Neuronal stem cell (in vitro differentiated cells): ENCODE data around the gene PTCD2.

Experiments used
- DNase-seq: peaks from one replicate; pipeline ENCODE4 v3.0.0-alpha.2; 2013; ENCODE audit warnings: low spot score
- H2AFZ ChIP-seq: one replicate; pipeline ENCODE4 v1.6.1; 2013; ENCODE audit warnings: mild to moderate bottlenecking, low read length, inconsistent platforms
- H2AK5ac ChIP-seq: 2 replicates; pipeline ENCODE4 v1.6.1; 2013; ENCODE audit warnings: low read depth, mild to moderate bottlenecking, inconsistent platforms, low read length, moderate library complexity, mixed read lengths
- H2BK120ac ChIP-seq: 2 replicates; pipeline ENCODE4 v1.6.1; 2013; ENCODE audit warnings: low read depth, mild to moderate bottlenecking, inconsistent platforms, low read length, moderate library complexity, mixed read lengths
- H2BK12ac ChIP-seq: one replicate; pipeline ENCODE4 v1.6.1; 2013; ENCODE audit warnings: low read length, inconsistent platforms
- H2BK15ac ChIP-seq: 2 replicates; pipeline ENCODE4 v1.6.1; 2013; ENCODE audit warnings: mild to moderate bottlenecking, low read length, inconsistent platforms, mixed read lengths
- H2BK5ac ChIP-seq: one replicate; pipeline ENCODE4 v1.6.1; 2013; ENCODE audit warnings: inconsistent platforms, mild to moderate bottlenecking, low read length, moderate library complexity
- H3K14ac ChIP-seq: one replicate; pipeline ENCODE4 v1.6.1; 2013; ENCODE audit warnings: low read length, inconsistent platforms
- H3K18ac ChIP-seq: 2 replicates; pipeline ENCODE4 v1.6.1; 2013; ENCODE audit warnings: low read length, inconsistent platforms
- H3K23ac ChIP-seq: 2 replicates; pipeline ENCODE4 v1.6.1; 2013; ENCODE audit warnings: low read depth, mild to moderate bottlenecking, mixed read lengths, low read length, inconsistent platforms; ENCODE audit not compliant: poor library complexity
- H3K27ac ChIP-seq: replicated peaks from 3 replicates; pipeline ENCODE4 v1.5.1; 2013; ENCODE audit warnings: low read length, inconsistent platforms
- H3K27me3 ChIP-seq, 3 experiments: 2 replicates each; pipeline ENCODE4 v1.6.1; 2013; ENCODE audit warnings: low read length in 3 of 3, mild to moderate bottlenecking in 2 of 3, inconsistent platforms in 1 of 3, low read depth in 1 of 3, mixed read lengths in 1 of 3, moderate library complexity in 1 of 3; ENCODE audit not compliant: control insufficient read depth in 3 of 3, insufficient read depth in 3 of 3
- H3K36me3 ChIP-seq, 2 donors: replicated peaks in 1 of 2; 2 replicates each; pipeline ENCODE4 v1.6.1; 2013; ENCODE audit warnings: low read length in 2 of 2; ENCODE audit not compliant: control insufficient read depth in 2 of 2, insufficient read depth in 2 of 2
- H3K4ac ChIP-seq: 2 replicates; pipeline ENCODE4 v1.6.1; 2013; ENCODE audit warnings: inconsistent platforms, mild to moderate bottlenecking, low read length, moderate library complexity
- H3K4me1 ChIP-seq, 2 donors: 1 replicate in 1 of 2; 2 replicates in 1 of 2; pipeline ENCODE4 v1.6.1; 2013; ENCODE audit warnings: low read length in 2 of 2, low read depth in 1 of 2; ENCODE audit not compliant: control insufficient read depth in 2 of 2, insufficient read depth in 1 of 2
- H3K4me2 ChIP-seq: one replicate; pipeline ENCODE4 v1.6.1; 2013; ENCODE audit warnings: mild to moderate bottlenecking, low read length, inconsistent platforms; ENCODE audit not compliant: insufficient read depth, poor library complexity, severe bottlenecking
- H3K4me3 ChIP-seq, 2 donors: 2 replicates each; pipeline ENCODE4 v1.5.1; 2013; ENCODE audit warnings: low read length in 2 of 2, mild to moderate bottlenecking in 2 of 2, inconsistent platforms in 1 of 2, moderate library complexity in 1 of 2
- H3K79me1 ChIP-seq: one replicate; pipeline ENCODE4 v1.6.1; 2013; ENCODE audit warnings: low read depth, mild to moderate bottlenecking, inconsistent platforms, low read length, moderate library complexity
- H3K9ac ChIP-seq: one replicate; pipeline ENCODE4 v1.6.1; 2013; ENCODE audit warnings: mild to moderate bottlenecking, low read depth, low read length, inconsistent platforms; ENCODE audit not compliant: poor library complexity
- H3K9me3 ChIP-seq, 2 donors: replicated peaks in 1 of 2; 2 replicates each; pipeline versions ENCODE3 to v1.6.1; 2013; ENCODE audit warnings: low read length in 2 of 2, mild to moderate bottlenecking in 2 of 2, inconsistent platforms in 1 of 2, low read depth in 1 of 2, mixed read lengths in 1 of 2, moderate library complexity in 1 of 2; ENCODE audit not compliant: control insufficient read depth in 2 of 2, insufficient read depth in 1 of 2
- H4K8ac ChIP-seq: one replicate; pipeline ENCODE4 v1.6.1; 2013; ENCODE audit warnings: low read depth, mild to moderate bottlenecking, inconsistent platforms, low read length, moderate library complexity
- H4K91ac ChIP-seq: one replicate; pipeline ENCODE4 v1.6.1; 2013; ENCODE audit warnings: low read length, low read depth, mild to moderate bottlenecking, inconsistent platforms; ENCODE audit not compliant: poor library complexity
- WGBS, 2 donors: extraction: QIAGEN DNeasy Blood & Tissue Kit; methylation state at CpG; one replicate each; pipeline ENCODE4 v1.1.7; 2013; ENCODE audit warnings: missing lambda C conversion rate in 2 of 2, mixed read lengths in 1 of 2; ENCODE audit not compliant: insufficient read length in 2 of 2, insufficient replicate concordance in 1 of 2; ENCODE audit errors: extremely low coverage in 2 of 2; 5-methylcytosine and 5-hydroxymethylcytosine counted together

PTCD2 gene

DNA sequence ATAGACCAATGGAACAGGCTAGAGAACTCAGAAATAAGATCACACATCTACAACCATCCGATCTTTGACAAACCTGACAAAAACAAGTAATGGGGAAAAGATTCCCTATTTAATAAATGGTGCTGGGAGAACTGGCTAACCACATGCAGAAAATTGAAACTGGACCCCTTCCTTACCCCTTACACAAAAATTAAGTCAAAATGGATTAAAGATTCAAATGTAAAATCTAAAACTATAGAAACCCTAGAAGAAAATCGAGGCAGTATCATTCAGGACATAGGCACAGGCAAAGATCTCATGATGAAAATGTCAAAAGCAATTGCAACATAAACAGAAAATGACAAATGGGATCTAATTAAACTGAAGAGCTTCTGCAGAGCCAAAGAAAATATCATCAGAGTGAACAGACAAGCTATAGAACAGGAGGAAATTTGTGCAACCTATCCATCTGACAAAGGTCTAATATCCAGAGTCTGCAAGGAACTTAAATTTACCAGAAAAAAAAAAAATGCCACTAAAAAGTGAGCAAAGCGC, 43.9 kb upstream of the PTCD2 start:
- H3K27me3 ChIP-seq, result no peaks in the 10 kb centered on the region
- no peak overlapping the region for H2BK12ac ChIP-seq

DNA sequence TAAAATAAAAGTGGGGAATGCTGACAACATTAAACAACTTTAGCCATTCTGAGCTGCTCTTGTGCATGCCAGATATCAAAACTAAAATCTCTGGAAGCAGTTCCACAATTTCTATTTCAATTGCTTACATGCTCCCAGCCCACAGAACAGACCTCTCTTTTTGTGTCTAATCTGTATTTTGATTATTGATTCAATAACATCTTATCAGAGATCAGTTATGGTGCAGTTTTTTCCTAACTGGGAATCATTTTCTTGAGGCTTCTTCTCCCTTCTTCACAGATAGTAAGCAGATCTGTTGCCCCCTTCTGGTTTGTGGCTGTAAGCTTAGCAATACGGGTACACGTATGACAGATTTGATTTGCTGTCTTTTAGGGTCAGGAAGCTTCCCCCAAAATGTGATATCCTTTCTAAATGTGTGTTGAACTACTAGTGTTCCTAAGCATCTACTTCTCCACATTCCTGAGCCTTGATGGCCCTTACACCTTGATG, 39.5 kb upstream of the PTCD2 start:
- Histone ChIP-seq H3K4me2 (no peak overlapping the region), H4K91ac (no peak overlapping the region), H2BK15ac (no peak overlapping the region), H3K23ac (no peak overlapping the region), H3K4ac (no peak overlapping the region), H3K9me3 (peaks cover 2 to 12% of the 10 kb centered on the region in 2 donors), H3K27me3 (no peaks in the 10 kb centered on the region), H4K8ac (no peak overlapping the region), H2BK120ac (no peak overlapping the region), H3K14ac (no peak overlapping the region), H2AK5ac (no peak overlapping the region), H2BK12ac (no peak overlapping the region), H3K4me1 (no peaks in the 10 kb centered on the region), H3K9ac (no peak overlapping the region), H3K36me3 (peaks cover 0 to 29% of the 10 kb centered on the region in 2 donors), H2AFZ (no peak overlapping the region), H3K27ac (no peak overlapping the region), H3K4me3 (no peak overlapping the region), H3K79me1 (no peaks in the 10 kb centered on the region), H3K18ac (no peak overlapping the region), H2BK5ac (no peak overlapping the region)
- no CpG with 5 or more reads among the region's 2 CpGs for WGBS, 2 donors
- DNase-seq, result no peak

More for the DNA sequence above, 43.9 kb upstream of the PTCD2 start:
- Histone ChIP-seq H3K79me1 (peaks cover 2% of the 10 kb centered on the region), H3K4me1 (no peaks in the 10 kb centered on the region), H2AFZ (no peak overlapping the region), H3K18ac (no peak overlapping the region), H3K9me3 (peaks cover 2 to 19% of the 10 kb centered on the region in 2 donors), H2BK15ac (no peak overlapping the region), H3K14ac (no peak overlapping the region), H2BK5ac (no peak overlapping the region), H2AK5ac (no peak overlapping the region), H3K4me2 (no peak overlapping the region), H3K36me3 (peaks cover 2 to 27% of the 10 kb centered on the region in 2 donors), H3K27ac (no peak overlapping the region), H3K23ac (no peak overlapping the region), H4K8ac (no peak overlapping the region), H3K4ac (no peak overlapping the region), H2BK120ac (no peak overlapping the region), H3K9ac (no peak overlapping the region), H4K91ac (no peak overlapping the region), H3K4me3 (no peak overlapping the region)
- WGBS, 2 donors, result no CpG with 5 or more reads among the region's 3 CpGs
- DNase-seq, result no peak

DNA sequence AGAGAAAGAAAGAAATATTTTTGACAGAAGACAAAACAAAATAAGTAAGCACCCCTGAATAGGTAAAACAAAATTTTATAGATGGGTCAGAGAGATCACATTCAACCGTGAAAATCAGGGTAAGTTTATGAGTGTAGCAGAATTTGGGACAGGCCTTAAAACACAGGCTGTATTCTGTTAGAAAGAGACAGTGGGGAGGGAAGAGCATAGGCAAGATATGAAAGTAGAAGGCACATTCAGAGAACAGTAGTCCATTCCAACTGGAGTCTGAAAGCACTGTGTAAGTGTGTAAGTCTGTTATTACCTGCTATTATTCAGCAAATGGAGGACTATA, 38.8 kb upstream of the PTCD2 start:
- Histone ChIP-seq H3K4ac (no peak overlapping the region), H3K36me3 (peaks cover 0 to 29% of the 10 kb centered on the region in 2 donors), H3K79me1 (no peaks in the 10 kb centered on the region), H3K4me3 (no peak overlapping the region), H3K27ac (no peak overlapping the region), H2AFZ (no peak overlapping the region), H4K8ac (no peak overlapping the region), H2BK15ac (no peak overlapping the region), H3K14ac (no peak overlapping the region), H3K9ac (no peak overlapping the region), H3K23ac (no peak overlapping the region), H2BK120ac (no peak overlapping the region), H2AK5ac (no peak overlapping the region), H4K91ac (no peak overlapping the region), H3K27me3 (no peaks in the 10 kb centered on the region), H2BK5ac (no peak overlapping the region), H2BK12ac (no peak overlapping the region), H3K9me3 (peaks cover 2 to 10% of the 10 kb centered on the region in 2 donors), H3K4me2 (no peak overlapping the region), H3K4me1 (no peaks in the 10 kb centered on the region), H3K18ac (no peak overlapping the region)
- no peak for DNase-seq
- no CpG with 5 or more reads among the region's 1 CpG for WGBS, 2 donors

DNA sequence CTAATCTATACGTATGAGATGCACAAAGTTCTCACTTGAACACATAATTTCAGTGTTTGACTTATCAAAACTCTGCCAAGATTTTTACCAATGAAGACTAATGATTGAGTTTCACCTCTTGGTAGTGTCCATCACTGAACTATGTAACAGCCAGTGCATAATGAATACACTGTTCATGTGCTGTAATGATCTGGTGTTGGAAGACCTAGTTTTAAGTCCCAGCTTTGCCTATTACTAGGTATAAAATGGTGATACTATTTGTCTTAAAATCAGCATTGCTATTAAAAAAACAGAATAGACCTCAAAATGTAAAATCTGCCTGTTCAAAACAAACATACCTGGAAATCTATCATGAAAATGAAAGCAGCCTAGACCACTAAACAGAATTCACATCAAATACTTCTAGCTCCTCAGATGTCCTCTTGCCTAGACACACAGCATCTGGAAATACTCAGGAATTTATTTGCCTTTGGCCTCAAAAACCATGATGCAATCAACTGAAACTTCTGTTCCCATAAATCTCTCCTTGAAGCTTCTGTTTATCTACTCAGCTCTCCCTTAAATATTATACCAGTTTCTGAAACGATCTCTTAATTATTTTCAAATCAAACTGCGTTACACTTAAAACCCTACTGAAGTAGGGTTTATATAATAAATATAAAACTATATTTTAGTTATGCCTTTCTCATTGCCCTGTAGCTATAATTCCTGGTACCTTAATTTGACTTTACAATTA, 38.2 kb upstream of the PTCD2 start:
- Histone ChIP-seq H3K9ac (no peak overlapping the region), H4K8ac (no peak overlapping the region), H3K4me3 (no peak overlapping the region), H3K23ac (no peak overlapping the region), H4K91ac (no peak overlapping the region), H3K36me3 (peaks cover 0 to 33% of the 10 kb centered on the region in 2 donors), H2BK15ac (no peak overlapping the region), H3K27me3 (no peaks in the 10 kb centered on the region), H3K14ac (no peak overlapping the region), H3K18ac (no peak overlapping the region), H3K27ac (no peak overlapping the region), H3K4ac (no peak overlapping the region), H2BK5ac (no peak overlapping the region), H3K4me2 (no peak overlapping the region), H2BK120ac (no peak overlapping the region), H3K79me1 (no peaks in the 10 kb centered on the region), H3K4me1 (no peaks in the 10 kb centered on the region), H2AFZ (no peak overlapping the region), H2AK5ac (no peak overlapping the region), H3K9me3 (peaks cover 2 to 8% of the 10 kb centered on the region in 2 donors), H2BK12ac (no peak overlapping the region)
- DNase-seq, result no peak
- WGBS, 2 donors, result no CpG with 5 or more reads among the region's 3 CpGs
